GM12874 (cell line): ENCODE results near the gene RALGDS.

Experiments
- TF ChIP-seq, protein P1 (sequence below): IDR thresholded peaks from 2 replicates; pipeline ENCODE4 v1.5.1; 2011; ENCODE audit warnings: low read depth, mild to moderate bottlenecking, control low read depth, low read length, moderate library complexity; ENCODE audit not compliant: insufficient read depth

Gene RALGDS

DNA sequence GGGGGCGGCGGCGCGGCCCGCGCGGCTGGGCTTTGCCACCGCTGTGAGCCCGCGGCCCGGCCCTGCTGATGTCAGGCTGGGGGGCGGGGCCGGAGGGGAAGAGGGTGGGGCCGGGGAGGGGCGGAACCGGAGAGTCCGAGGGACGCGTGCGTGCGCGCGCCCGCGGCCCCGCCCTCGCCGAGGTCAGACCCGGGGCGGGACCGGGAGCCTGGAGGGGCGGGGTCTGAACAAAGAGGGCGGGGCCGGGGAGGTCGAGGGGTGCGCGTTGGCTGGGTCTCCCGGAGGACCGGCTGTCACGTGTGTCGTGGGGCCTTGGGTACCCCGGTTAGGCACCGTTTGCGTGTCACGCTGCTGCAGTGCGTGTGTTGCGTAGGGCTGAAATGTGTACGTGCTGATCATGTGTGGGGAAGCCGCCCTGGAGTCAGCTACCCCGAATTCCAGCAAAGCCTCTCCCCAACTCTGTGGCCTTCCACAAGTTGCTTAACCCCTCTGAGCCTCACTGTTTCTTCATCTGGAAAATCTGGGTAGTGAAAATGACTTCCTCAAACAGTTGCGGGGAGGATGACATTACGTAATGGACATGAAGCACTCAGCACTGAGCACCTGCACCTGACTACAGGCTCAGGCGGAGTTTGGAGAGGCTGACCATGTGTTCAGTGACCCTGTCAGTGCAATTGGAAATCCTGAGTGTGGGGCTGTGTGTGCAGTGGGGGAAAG is at the start of gene RALGDS:
RALGDS (minus strand) TSS at position 43 of the 717 bp plus-strand sequence. CDS start 86 bp downstream, outside the sequence.
- TF ChIP-seq, protein P1, sequence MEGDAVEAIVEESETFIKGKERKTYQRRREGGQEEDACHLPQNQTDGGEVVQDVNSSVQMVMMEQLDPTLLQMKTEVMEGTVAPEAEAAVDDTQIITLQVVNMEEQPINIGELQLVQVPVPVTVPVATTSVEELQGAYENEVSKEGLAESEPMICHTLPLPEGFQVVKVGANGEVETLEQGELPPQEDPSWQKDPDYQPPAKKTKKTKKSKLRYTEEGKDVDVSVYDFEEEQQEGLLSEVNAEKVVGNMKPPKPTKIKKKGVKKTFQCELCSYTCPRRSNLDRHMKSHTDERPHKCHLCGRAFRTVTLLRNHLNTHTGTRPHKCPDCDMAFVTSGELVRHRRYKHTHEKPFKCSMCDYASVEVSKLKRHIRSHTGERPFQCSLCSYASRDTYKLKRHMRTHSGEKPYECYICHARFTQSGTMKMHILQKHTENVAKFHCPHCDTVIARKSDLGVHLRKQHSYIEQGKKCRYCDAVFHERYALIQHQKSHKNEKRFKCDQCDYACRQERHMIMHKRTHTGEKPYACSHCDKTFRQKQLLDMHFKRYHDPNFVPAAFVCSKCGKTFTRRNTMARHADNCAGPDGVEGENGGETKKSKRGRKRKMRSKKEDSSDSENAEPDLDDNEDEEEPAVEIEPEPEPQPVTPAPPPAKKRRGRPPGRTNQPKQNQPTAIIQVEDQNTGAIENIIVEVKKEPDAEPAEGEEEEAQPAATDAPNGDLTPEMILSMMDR, result no peak

DNA sequence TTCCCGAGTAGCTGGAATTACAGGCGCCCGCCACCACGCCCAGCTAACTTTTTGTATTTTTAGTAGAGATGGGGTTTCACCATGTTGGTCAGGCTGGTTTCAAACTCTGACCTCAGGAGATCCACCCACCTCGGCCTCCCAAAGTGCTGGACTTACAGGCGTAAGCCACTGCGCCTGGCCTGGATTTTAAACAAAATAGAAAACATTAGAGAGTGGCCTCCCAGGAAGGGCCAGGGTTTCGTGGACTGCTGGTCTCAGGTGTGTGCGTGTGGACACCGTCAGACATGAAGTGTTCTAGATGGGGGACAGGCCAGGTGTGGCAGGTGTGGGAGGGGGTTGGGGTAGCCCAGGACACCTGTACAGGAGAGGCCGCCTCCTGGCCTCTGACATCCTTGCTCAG is 49.7 kb upstream of the RALGDS start:
- TF ChIP-seq, protein P1, result no peak

- TF ChIP-seq, protein P1, result no peak
Observed at GRCh38 chr9:133169102-133169501, 48.1 kb upstream of the RALGDS start.

DNA sequence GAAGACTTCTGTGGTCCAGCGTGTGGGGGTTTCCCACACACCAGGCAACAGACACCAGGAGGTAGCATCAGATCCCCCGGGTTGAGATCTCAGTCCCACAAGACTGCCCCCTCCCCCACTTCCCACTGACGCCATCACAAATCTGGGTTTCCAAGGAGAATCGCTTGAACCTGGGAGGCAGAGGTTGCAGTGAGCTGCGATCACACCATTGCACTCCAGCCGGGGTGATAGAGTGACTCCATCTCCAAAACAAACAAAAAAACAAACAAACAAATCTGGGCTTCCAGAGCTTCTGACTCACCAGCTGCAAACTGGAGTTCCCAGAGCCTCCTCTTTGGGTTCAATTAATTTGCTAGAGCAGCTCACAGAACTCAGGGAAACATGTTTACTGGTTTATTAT is 47.4 kb upstream of the RALGDS start:
- TF ChIP-seq, protein P1, result no peak

DNA sequence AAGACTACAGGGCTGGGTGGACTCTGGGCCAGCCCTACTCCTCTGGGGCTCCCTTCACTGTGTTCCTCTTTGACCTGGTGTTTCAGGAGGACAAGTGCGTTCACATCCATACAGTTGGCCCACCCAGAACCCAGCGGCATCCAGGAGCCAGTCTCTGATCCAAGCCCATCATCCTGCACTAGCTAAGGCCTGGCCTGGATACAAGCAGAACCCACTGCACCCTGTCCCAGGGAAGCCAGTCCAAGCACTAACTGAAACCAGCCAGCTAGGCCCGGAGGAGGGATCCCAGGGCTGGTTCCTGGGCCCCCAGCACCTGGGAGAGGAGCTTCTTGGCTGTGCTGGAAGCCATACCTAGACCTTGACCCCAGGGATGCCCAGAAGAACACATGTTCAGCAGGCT is 46.7 kb upstream of the RALGDS start:
- TF ChIP-seq, protein P1, result no peak

DNA sequence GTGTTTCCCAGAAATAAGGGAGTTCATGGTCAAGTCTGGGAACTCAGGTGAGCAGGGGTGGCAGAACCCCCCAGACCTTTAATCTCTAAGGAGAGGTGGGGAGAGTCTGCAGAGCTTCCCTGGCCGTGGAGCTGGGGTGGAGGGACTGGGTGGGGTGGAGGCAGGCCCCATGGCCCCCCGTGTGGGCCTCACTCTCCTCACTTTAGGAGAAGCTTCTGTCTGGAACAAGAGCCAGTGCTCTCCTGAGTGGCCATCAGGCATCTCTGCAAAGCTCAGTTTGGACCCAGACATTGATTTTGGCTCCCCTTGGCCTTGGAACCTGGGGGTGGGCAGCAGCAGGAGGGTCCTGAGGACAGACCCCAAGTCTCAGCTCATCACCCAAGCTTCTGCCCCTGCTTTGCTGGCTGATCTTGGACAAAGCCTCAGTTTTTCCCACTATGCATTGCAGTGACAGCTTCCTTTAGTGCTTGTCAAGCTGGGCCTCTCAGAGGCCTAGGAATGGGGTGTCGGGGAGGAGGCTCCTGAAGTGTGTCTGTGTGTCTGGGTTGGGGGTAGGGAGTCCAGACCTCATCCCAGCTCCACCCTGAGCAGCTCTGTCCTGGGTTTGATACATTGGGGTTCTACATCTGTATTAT is 46.2 kb upstream of the RALGDS start:
- TF ChIP-seq, protein P1, result no peak

DNA sequence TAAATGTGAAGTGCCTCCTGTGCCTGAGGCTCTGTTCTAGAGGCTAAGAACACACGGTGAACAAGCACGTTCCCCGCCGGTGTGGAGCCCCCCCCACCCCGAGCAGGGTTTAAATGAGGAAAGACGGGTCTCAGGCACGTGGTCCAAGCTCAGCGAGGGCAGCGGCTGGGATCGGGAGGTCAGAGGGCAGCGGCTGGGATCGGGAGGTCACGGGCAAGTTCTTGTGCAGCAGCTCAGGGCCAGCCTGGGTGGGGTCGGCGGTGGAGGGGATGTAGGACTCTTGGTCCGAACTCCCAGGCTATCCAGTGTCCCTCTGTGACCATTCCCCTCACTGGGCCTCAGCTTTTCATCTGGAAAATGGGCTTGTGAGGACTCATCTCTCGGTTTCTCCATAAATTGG is 45.4 kb upstream of the RALGDS start:
- TF ChIP-seq, protein P1, result no peak
